GM18498 (cell line): Measurements from ENCODE around the gene C1orf74.
A peak's percentile ranks its signal among the peaks of the same experiment; 100 is the strongest.

Source experiments
- ATAC-seq: cut with Tn5 transposase; IDR thresholded peaks from one replicate; pipeline ENCODE4 v1.9.1; 2021; ENCODE audit warnings: mild to moderate bottlenecking, moderate library complexity; ENCODE audit not compliant: unreplicated experiment

C1orf74 gene

GRCh38 chr1:209747580-209748262, 36.6 kb downstream of the C1orf74 start:
- peak; percentile 81 for ATAC-seq

GRCh38 chr1:209746451-209747165, 37.8 kb downstream of the C1orf74 start:
- no peak for ATAC-seq

GRCh38 chr1:209743145-209743482, 41.2 kb downstream of the C1orf74 start:
- no peak for ATAC-seq

GRCh38 chr1:209742409-209743144, 41.8 kb downstream of the C1orf74 start:
- no peak for ATAC-seq

- ATAC-seq: no peak
These were observed 42.5 kb downstream of the C1orf74 start for GRCh38 chr1:209741889-209742288.

GRCh38 chr1:209741193-209741592, 43.2 kb downstream of the C1orf74 start:
- no peak for ATAC-seq

- no peak for ATAC-seq
These were observed 46.1 kb downstream of the C1orf74 start for GRCh38 chr1:209738270-209738669.

- ATAC-seq: no peak
These were observed 47.2 kb downstream of the C1orf74 start for GRCh38 chr1:209737118-209737505.

- ATAC-seq: no peak
These were observed 47.8 kb downstream of the C1orf74 start for GRCh38 chr1:209736490-209737117.

- no peak for ATAC-seq
These were observed 50.8 kb downstream of the C1orf74 start for GRCh38 chr1:209733409-209734192.

- no peak for ATAC-seq
These were observed 51.6 kb downstream of the C1orf74 start for GRCh38 chr1:209732725-209733124.

- ATAC-seq: no peak
These were observed 54.9 kb downstream of the C1orf74 start for GRCh38 chr1:209729436-209729835.
